Stimulated activated CD4-positive, alpha-beta T cell treated with anti-CD3 and anti-CD28 coated beads, Interleukin-1b, Interleukin-23, amount 100 ng/mL, for 4 hours (primary cell): Measurements from ENCODE around the gene FHOD3.
A peak's percentile ranks its signal among the peaks of the same experiment; 100 is the strongest.

Source experiments
- DNase-seq, 2 donors: peaks; one replicate each; pipeline ENCODE4 v3.0.0-alpha.2; 2020; ENCODE audit warnings: low read depth in 2 of 2

FHOD3 gene

GRCh38 chr18:36663312-36663711 is 365.8 kb downstream of the FHOD3 start:
- DNase-seq: no peak

- no peak for DNase-seq
Observed at GRCh38 chr18:36665952-36666351, 368.4 kb downstream of the FHOD3 start.

DNA sequence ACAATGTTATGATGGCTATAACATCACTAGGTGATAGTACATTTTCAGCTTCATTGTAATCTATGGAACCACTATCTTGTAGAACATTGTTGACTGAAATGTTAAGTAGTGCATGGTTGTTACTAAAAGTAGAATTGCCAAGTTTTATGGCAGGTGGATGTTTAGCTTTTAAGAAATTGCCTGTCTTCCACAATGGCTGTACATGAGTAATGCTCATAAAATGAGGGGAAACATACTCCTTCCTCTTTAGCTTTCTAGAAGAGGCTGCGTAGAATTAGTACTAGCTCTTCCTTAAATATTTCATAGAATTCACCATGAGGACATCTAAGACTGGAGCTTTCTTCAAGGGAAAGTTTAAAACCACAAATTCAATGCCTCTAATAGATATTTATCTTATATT is 370.3 kb downstream of the FHOD3 start:
- DNase-seq: no peak

DNA sequence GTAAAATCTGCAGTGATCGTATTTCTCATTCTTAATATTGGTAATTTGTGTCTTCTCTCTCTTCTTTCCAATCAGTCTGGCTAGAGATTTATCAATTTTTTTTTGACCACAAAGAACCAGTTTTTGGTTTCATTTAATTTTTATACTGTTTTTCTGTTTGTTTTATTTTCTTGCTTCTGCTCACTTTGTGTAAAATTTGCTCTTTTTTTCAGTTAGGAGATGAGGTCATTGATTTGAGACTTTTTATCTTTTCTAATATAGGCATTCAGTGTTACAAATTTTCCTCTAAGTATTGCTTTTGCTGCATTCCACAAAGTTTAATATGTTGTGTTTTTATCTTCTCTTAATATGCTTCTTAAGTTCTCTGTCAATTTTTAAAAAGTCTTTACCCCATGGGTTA is 370.8 kb downstream of the FHOD3 start:
- DNase-seq: no peak

DNA sequence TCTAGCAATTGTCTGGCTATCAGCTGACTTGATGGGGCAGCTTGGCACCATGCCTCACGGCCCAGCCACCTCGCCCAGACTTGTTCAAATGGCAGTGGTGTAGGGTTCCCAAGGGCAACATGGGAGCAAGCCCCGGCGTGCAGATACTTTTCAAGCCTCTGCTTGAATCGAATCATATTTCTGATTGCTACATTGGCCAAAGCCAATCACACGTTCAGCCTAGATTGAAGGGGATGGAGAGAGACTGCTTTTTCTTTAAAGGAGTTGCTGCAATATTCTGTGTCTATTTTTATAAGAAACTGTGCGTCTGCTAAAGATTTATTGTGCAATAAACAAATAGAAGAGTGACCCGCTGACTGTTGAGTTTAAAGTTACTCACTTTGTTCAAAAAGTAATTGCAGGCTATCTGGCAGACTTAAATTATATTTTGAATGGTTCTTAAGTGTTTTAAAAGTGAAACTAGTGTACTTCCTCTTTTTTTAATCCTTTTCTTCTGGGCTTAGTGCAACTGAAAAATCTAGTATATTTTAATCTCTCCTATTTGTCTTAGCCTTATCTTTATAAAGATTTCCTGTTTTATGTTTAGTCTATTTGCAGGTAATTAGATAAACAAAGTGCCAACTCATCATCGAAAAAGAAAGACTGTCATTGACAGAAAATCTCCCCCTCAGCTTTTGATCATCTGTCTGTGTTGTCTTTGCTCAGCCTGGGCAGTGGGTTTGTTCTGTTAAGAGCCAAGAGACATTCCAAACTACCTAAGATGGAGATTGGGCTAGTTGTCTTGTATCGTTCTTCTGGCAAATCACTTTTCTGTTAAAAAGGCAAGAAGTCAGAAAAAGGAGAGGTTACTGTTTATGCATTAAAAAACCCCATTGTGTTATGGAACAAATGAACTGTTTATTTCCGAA is 375.2 kb downstream of the FHOD3 start:
- no peak for DNase-seq

GRCh38 chr18:36673452-36673851 is 375.9 kb downstream of the FHOD3 start:
- DNase-seq: no peak

DNA sequence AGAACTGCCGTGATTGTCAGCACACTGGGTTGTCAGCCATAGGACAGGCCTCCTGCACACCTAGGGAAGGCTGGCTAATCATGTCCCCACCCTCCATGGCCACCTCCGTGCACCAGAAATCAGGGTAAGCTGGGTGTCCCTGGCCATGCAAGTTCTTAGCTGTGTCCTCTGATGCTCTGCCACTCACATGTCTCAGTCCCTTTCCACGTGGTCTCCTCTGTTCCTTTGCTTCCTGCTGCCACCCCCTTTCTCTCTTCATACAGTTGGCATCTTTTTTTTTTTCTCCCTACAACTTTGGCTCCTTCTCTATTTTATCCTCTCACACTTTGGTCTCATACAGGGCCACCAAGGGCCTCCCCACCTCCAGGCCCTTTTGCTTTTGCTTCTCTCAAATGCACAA is 377.6 kb downstream of the FHOD3 start:
- DNase-seq: no peak

- no peak for DNase-seq
Observed at GRCh38 chr18:36675542-36675941, 378.0 kb downstream of the FHOD3 start.

- no peak for DNase-seq
Observed at GRCh38 chr18:36676629-36677028, 379.1 kb downstream of the FHOD3 start.

DNA sequence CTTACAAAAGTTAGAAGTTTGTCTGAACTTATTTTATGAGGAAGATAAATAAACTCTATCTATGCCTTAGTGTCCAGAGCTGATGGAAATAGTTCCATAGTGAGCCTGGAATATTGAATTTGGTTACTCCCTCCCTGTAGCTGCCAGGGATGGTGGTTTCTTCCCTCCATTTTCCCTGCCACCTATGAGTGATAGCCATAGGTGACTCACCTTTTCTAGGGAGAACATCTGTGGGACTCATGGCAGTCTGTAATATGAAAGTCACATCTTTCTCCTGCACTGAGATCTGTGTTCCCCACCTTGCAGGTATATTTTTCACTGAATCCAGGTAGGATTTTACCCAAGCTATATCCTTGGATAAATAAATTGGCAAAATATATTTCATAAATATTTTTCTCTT is 382.5 kb downstream of the FHOD3 start:
- no peak for DNase-seq

DNA sequence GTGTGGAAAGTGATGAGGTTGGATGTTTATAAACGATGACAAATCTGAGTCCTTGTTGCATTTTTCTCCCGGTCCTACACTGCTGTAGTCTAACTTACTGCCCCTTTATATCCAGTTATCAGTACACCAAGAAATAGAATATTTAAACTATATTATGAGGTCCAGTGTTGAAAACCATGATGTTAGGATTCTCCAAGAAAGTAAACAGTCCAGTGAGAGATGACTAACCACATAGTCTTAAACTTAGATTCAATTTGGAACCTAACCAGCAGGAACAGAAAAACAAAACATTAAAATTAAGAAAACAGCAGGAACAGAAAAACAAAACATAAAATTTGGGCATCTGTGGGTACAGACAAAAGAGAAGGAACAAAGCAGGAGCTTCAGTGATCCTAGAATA is 388.1 kb downstream of the FHOD3 start:
- DNase-seq: no peak

GRCh38 chr18:36688020-36688965 is 390.8 kb downstream of the FHOD3 start:
- DNase-seq: peak; percentile 15 to 16

- DNase-seq: no peak
Observed at GRCh38 chr18:36692371-36692770, 394.9 kb downstream of the FHOD3 start.

- no peak for DNase-seq
Observed at GRCh38 chr18:36692921-36693332, 395.4 kb downstream of the FHOD3 start.

GRCh38 chr18:36693931-36694620 is 396.6 kb downstream of the FHOD3 start:
- DNase-seq: no peak

GRCh38 chr18:36695806-36696205 is 398.3 kb downstream of the FHOD3 start:
- no peak for DNase-seq

GRCh38 chr18:36697905-36698304 is 400.4 kb downstream of the FHOD3 start:
- DNase-seq: no peak

- no peak for DNase-seq
Observed at GRCh38 chr18:36700955-36701354, 403.4 kb downstream of the FHOD3 start.

GRCh38 chr18:36702401-36703013 is 405.0 kb downstream of the FHOD3 start:
- DNase-seq: no peak

DNA sequence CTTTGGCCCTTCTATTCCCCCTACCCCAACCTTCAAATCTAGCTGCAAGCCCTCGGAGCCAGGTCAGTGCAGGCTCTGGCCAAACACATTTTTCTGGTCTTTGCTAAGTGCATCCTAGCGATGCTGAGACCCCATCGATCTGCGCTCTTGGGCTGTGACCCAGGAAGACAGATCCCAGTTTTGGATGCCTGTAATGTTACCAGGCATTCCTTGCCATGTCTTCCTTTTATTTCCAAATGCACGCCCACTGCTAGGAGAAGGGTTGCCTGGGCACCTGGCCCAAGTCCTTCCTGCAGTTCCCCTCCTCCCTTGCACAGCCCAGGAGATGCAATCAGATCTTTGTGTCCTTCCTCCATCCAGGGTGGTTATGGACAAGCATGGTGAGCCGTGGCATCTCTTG is 406.6 kb downstream of the FHOD3 start:
- DNase-seq: no peak

GRCh38 chr18:36706134-36706881 is 408.8 kb downstream of the FHOD3 start:
- no peak for DNase-seq
